Stimulated activated CD8-positive, alpha-beta memory T cell treated with anti-CD3 and anti-CD28 coated beads, Interleukin-12 subunit alpha, Interleukin-12 subunit beta, amount 100 ng/mL, for 24 hours (primary cell): ENCODE results near the gene APEX1.
A peak's percentile ranks its signal among the peaks of the same experiment; 100 is the strongest.

Experiments
- DNase-seq: peaks from one replicate; pipeline ENCODE4 v3.0.0-alpha.2; 2020; ENCODE audit errors: extremely low read depth

APEX1 gene

GRCh38 chr14:20454516-20455354, at the start of gene APEX1, which contains the start of gene OSGEP:
Gene APEX1 (plus strand): TSS chr14:20455226. CDS start chr14:20455646, 420 bp downstream.
Gene OSGEP (minus strand): TSS chr14:20454812. CDS start chr14:20454683, 129 bp downstream.
- DNase-seq, result peak; percentile 95

- no peak for DNase-seq
These were observed 45.8 kb upstream of the APEX1 start for GRCh38 chr14:20409226-20409625.

GRCh38 chr14:20412411-20412810, 42.6 kb upstream of the APEX1 start:
- no peak for DNase-seq

GRCh38 chr14:20412876-20413743, 41.9 kb upstream of the APEX1 start, which contains the start of gene TEP1:
Gene TEP1 (minus strand): TSS chr14:20413501. CDS start chr14:20408439, 5,062 bp downstream.
- DNase-seq, result peak; percentile 51

- no peak for DNase-seq
These were observed 41.3 kb upstream of the APEX1 start for GRCh38 chr14:20413744-20414082.

GRCh38 chr14:20415782-20416206, 39.2 kb upstream of the APEX1 start:
- DNase-seq, result no peak

GRCh38 chr14:20416223-20416622, 38.8 kb upstream of the APEX1 start:
- no peak for DNase-seq

- no peak for DNase-seq
These were observed 37.5 kb upstream of the APEX1 start for GRCh38 chr14:20417250-20418186.

- no peak for DNase-seq
These were observed 36.5 kb upstream of the APEX1 start for GRCh38 chr14:20418501-20418909.

- no peak for DNase-seq
These were observed 35.6 kb upstream of the APEX1 start for GRCh38 chr14:20419419-20419818.

GRCh38 chr14:20421267-20421666, 33.8 kb upstream of the APEX1 start:
- DNase-seq, result no peak

GRCh38 chr14:20422886-20423285, 32.1 kb upstream of the APEX1 start:
- no peak for DNase-seq

GRCh38 chr14:20424851-20425250, 30.2 kb upstream of the APEX1 start:
- no peak for DNase-seq

- no peak for DNase-seq
These were observed 27.6 kb upstream of the APEX1 start for GRCh38 chr14:20427231-20428009.

GRCh38 chr14:20428010-20428365, 27.0 kb upstream of the APEX1 start:
- no peak for DNase-seq

- DNase-seq, result no peak
These were observed 26.2 kb upstream of the APEX1 start for GRCh38 chr14:20428802-20429201.

GRCh38 chr14:20429801-20430669, 25.0 kb upstream of the APEX1 start:
- no peak for DNase-seq

- no peak for DNase-seq
These were observed 20.1 kb upstream of the APEX1 start for GRCh38 chr14:20434701-20435581.
